Activated naive CD4-positive, alpha-beta T cell treated with Interleukin-2 at 50 U/mL for 16 hours (primary cell): Measurements from ENCODE around the gene ADAM12.

Experiments used
- DNase-seq: peaks from one replicate; pipeline ENCODE4 v3.0.0-alpha.2; 2020

Gene ADAM12

DNA sequence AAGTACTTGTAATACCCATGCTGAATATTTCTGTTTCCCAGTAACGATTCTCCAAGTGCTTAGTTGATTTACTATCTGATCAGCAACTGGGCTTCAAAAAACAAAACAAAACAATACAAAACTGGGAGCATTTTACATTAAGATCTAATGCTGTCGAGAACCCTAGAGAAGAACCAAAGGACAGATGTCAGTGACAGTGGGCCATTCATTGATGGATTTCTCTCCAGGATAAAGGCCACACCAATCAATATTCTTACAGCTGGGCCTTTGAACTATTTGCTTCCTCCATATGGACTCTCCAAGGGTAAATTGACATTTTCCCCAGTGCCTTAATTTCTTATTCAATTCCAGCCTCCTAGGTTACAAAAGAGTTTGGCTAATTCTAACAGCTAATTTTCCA lies 217.5 kb downstream of the ADAM12 start:
- DNase-seq: no peak

DNA sequence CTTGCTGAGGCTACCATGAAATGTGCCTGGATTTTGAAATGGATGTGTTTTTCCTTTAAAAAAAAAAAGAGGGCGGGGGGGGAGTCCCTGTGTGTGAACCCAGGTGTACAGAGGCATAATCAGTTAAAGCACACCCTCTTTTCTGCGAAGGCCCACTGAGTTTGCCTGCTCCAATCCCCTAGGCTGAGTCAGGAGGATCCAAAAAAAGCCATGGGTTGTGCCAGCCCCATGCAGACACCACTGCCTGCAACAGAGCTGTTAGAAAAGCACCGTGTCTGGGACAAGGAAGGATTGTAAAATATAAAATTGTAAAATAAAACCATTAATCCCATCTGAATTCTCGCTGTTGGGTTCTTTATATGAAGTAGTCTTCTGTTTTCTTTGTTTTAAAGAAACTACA lies 217.9 kb downstream of the ADAM12 start:
- DNase-seq: no peak

DNA sequence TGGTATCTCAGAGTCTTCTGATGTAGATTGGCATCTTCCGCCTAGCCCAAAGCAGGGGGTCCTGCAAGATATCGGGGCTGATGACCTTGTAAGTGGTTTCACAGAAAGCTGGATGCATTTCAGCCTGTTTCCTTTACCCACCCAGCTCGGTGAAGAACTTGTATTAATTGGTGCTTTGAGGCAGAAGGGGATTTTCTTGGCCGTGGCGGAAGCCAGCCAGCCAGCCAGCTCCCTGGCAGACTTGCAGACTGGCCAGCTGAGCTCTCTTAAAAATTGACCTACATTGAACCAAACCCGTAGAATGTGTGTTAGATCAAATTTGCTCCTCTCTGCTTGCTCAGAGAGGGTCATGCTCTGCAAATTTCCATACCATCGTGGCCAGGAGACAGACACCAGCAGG lies 218.4 kb downstream of the ADAM12 start:
- no peak for DNase-seq

DNA sequence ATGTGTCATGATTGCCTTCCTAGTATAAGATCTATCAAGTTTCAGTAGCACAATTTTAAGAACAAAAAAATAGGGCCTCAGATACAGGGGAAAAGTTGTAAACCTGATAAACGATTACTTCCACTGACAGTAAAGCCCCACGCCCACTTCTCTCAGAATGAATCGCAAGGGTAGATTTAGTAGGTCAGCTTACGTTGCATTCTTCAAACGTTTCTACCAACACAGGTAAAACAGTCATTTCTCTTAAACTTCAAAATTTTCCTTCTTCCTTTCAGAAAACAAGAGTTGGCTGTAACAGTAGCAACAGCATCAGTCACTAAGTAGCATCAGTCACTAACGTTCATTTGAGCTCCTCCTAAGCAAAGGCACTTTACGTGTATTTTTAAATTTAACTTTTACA lies 221.5 kb downstream of the ADAM12 start:
- DNase-seq: peak; percentile 43

DNA sequence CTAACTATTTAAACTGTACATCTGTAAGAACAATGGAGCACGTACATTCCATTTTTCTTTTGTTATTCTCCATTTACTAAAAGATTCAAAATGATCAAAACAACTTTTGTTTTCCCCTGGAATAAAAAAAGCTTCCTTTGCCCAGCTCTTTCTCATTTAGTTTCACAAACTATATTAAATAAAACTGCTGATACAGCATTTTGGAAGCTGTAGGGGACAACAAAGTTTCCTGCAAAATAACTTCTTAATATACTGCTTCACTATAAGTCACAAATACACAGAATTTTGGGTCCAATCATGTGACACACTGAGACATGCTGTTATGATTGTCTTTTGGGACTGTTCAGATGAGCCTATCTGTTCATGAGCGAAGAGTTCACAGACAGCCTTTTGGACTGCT lies 222.4 kb downstream of the ADAM12 start:
- no peak for DNase-seq

DNA sequence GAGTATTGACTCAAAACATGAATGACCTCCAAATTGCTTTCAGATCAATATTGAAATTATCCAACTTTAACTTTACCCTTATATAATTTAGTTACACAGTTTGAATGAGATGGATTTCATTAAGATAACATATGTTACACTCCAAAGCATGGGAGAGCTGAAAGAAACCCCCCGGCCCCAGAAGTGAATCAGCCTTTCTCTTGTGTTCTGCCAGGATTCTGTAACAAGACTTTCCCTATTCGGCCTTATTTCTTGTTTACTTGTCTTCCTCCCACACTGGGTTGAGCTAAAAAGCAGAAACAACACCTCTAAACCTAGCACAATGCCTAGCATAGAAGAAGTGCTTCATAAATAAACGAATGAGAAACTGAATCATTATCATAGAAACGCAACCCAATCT lies 224.8 kb downstream of the ADAM12 start:
- DNase-seq: no peak

DNA sequence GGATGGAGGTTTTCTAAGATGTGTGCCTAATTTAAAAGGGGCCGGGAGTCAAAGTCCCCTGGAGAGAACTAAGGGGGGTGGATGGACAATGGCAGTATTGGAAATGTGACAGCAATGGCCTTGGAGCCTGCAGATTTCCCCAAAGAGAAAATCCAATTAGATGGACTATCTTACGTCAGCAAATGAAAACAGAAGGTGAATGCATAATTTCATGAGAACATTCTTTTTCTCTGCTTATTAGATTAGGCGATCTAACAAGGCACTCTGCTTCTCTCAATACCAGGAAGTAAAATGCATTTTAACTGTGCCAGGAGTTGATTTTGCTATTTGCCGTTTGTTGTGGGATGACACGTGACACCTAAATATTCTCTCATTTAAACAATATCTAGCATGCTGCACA lies 226.6 kb downstream of the ADAM12 start:
- no peak for DNase-seq

DNA sequence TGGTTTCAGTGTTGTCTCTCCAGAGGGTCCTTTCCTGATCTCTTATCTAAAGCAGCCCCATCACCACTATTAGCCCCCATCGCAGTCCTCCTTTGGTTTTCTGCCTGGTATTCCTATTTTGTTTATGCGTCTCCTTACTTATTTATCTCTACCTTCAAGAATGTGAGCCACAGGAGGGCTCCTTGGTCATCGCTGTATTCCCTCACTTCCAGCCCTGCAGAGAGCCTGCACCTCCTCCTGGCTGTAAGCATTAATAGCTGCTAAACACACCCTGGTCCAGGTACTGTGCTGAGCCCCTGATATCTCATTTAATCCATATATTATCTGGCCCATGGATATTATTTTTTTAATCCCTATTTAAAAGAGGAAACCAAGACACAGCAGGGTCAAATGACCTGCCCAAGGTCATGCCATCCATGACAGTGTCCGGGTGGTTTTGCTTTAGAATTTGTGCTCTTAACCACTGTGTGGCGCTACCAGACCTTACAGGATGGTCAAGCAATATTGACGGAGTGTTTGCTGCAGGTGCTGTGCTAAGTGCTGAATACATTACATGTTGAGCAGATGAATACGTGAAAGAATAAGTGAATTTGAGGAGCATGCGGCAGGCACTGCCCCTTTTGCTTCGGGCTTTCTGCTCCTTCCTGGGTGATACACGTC lies 227.2 kb downstream of the ADAM12 start:
- DNase-seq: no peak

DNA sequence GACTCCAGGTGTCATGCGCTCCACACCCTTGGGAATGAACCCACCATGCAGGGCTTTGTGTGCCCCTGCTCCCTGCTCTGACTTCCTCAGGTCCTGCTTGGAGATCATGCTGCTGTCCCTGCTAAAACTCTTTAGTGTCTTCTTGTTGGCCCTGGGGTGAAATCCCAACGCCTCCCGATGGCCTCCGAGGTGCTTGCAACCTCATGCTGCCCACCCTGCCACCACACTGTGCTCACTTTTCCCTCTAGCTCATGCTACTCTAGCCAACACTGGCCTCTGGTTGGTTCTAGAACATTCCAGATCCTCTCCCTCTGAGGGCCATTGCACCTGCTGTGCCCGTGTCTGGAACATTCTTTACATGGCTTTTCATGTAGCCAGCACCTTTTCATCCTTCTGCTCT lies 227.7 kb downstream of the ADAM12 start:
- DNase-seq: no peak

DNA sequence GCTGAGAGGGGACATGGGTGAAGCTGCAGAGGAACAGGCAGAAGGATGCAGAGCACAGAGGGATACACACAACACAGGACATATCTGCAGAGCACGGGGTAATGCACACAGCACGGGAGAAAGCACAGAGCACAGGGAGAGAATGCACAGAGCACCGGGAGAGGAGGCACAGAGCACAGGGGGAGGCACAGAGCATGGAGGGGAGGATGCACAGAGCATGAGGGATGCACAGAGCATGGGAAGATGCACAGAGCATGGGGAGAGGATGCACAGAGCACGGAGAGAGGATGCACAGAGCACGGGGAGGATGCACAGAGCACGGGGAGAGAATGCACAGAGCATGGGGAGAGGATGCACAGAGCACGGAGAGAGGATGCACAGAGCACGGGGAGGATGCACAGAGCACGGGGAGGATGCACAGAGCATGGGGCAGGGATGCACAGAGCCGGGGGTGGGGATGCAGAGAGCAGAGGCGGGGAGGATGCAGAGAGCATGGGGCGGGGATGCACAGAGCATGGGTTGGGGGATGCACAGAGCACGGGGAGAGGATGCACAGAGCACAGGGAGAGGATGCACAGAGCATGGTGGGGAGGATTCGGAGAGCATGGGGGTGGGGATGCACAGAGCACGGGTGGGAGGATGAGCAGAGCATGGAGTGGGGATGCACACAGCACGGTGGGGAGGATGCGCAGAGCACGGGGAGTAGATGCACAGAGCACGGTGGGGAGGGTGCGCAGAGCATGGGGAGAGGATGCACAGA lies 230.0 kb downstream of the ADAM12 start:
- no peak for DNase-seq

DNA sequence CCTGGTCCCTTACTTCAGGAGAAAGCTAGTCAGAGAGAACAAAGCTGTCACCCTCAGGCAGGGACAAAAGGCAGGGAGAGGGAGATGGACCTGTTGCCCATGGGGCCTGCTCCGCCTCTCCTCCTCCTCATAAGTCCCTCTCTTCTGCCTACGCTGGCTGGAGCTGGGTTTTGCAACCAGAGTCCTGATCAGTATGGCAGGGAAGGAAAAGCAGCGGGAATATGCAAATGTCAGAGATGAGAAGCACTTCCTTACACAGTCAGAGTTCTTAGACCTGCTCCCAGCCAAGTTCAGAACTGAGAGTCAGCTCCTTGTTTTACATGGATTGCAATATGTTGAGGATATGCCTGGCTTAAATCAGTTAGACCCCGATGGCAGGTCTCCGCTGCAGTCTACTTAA lies 231.1 kb downstream of the ADAM12 start:
- no peak for DNase-seq

DNA sequence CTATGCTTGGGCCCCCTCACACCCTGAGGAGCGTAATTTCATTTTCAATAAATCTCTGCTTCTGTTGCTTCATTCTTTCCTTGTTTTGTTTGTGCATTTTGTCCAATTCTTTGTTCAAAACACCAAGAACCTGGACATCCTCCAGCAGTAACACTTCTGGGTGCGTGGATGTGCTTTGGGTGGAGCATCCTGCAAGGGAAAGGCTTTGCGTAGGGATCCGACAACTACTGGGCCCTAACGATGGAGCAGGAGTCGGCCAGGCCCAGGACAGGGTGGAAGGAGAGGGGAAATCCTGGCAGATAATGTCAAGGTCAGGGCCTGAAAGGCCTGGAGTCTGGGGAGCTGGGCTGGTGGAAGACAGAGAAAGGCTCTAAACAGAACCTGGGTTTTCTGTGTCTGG lies 231.8 kb downstream of the ADAM12 start:
- DNase-seq: no peak

DNA sequence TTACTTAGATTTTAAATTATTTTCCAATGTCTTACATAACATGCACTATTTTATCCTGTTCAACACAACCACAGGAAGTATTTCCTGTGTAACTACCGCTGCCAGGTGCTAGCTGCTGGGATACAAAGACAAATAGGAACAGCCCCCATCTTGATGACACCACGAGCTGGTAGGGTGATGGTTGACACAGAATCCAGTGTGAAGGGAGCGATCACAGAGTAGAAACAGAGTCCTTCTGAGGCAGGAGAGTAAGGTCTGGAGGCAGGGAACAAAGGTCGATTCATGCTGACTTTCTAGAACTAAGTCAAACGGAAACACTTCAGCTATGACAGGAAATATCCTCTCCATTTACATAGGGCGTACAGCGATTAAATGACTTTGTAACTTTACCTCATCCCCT lies 232.3 kb downstream of the ADAM12 start:
- no peak for DNase-seq

DNA sequence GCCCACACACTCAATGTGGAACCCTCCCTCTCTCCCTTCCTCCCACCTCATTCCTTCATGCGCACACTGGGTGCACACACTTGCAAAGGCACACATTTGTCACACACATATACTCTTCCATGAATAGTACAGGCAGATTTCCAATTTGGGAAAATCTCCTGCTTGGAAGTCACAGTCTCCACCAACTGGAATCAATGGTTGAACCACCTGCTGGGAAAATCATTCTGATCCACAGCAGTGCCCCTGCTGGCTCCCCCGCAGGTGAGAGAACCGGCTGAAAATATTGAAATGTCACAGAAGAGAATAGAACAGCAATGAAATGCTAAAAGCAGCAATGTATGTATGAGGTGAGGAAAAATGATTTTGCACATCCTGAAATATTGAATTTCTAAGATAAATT lies 232.7 kb downstream of the ADAM12 start:
- no peak for DNase-seq

DNA sequence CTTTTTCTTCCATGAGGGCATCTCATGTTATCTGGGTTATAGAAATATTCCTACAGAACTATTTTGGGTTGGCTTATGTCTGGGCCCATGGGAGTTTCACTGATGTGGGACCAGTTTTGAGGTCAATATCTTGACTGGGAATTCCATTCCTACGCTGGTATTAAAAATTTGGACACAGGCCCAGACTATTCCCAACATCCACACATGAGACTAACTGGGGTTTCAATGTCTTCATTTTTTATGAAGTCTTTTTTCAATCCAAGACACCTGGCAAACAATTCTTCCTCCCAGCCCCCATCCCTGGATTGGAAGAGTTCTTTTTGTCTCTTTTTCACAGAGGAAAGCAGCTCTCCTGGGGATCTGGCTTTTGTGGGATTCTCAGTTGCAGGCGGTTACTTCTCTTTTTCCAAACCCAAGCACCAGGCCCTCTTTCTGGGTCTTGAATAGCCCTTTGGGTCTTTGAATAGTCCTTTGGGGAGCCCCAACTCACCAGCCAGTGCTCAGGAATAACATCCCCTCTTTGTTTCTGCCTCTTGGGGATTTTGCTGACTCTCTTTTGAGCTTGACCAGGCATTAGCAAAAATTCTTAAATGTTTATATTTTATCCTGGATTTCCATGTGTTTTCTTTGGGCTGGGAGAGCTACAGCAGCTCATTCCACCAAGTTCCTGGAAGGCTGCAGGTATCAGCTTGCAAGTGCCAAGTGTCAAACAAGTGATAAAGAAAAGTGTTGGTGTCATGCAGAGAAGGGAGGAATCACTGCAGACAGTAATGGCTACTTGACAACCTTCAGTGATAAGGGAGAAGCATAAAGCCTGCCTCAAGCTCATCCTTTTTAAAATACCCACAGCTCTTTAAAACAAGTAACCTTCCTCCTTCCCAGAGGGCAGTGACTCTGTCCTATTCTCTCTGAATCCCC lies 234.3 kb downstream of the ADAM12 start:
- DNase-seq: no peak

DNA sequence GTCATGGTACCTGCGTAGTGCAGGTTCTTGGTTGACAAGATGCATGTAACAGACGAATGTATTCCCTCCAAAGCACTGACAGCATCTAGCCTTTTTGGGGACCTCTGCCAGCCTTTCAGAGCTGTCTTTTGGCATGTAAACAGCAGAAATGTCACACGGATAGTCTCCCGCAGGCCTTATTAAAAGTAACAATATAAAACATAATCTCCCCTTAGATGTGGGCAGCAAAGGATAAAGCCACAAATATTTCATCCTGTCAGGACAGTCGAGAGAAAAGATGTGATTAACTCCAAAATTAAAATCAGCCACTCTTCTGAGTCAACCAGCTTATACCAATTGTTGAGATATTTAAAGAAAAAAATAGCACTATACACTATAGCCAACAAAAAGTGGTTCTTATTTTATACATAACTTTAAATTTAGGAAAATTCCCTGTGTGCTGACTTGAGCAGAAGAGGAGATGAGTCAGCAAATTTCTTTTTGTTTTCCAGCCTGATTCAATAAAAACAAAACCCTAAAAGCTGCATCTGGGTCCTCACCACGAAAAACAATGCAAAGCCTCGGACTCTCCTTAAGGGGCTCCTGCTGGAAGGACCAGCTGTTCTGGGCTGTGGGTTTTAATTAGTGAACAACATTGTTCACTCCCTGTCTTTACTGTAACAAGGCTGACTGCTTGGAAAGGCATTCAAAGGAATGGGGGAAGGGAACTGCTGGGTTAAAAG lies 240.2 kb downstream of the ADAM12 start:
- DNase-seq: no peak

DNA sequence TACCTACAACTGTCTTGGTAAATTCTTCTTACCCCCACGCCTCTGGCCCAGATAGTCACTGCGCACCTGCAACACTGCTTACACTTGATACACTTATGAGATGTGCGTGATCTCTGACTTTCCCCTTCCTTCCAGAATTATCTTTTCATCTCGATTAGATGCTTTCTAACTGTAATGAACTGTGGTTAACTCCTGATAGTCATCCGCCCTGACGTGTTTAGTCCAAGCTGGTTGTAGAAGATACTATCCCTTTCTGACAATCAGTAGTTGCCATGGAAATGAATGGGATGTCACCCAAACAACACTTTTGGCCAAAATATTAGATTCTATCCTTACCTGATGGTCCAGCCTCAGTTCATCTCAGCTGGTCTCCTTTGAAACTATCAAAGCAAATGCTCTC lies 241.5 kb downstream of the ADAM12 start:
- no peak for DNase-seq

DNA sequence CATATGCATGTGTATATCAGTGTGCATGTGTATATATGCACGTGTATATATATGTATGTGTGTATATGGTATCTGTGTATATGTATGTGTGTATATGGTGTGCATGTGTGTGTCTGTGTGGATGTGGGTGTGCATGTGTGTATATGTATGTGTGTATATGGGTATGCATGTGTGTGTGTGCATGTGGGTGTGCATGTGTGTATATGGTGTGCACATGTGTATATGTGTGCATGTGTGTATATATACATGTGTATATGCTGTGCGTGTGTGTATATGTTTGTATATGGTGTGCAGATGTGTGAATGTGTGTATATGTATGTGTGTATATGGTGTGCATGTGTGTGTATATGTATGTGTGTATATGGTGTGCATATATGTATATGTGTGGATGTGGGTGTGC lies 245.2 kb downstream of the ADAM12 start:
- DNase-seq: no peak

DNA sequence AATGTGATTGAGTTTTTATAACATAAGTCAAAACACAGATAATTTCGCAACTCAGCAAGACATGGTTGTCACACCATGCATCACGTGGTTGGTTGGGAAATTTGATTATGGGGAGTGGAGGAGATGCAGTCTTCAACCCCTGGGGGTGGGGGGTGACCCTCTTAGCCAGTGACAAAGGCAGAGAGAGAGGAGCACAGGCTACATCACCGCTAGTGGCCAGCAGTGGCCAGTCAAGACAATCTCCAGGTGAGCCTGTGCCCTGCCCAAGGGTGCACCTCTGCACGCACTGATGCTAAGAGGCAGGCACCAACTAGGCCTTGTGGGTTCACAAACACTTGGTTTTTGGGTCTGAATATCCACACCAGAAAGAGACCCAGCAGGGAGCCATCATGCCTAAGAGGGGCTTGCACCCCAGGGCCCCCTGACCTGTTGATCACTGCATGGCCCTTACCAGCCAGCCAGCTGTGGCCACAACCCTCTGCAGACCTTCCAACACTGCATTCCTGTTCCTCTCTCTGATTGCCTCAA lies 247.5 kb downstream of the ADAM12 start:
- no peak for DNase-seq

DNA sequence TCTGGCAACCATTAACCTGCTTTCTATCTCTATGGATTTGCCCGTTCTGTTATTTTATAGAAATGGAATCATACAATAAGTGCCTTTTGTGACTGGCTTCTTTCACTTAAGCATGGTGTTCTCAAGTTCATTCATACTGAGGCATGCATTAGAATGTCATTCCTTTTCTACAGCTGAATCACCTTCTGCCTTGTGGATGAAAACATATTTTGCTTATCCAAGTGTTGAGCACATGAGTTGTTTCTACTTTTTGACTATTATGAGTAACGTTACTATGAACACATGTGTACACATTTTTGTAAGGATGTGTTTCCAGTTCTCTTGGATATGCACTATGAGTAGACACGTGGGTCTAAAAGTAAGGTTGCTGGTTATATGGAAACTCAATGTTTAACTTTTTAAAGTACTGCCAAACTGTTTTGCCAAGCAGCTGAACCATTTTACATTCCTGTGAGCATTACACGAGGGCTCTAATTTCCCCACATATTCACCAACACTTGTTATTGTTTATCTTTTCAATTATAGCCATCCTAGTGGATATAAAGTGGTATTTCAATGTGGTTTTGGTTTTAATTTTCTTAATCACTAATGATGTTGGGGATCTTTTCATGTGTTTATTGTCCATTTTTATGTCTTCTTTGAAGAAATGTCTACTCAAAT lies 250.6 kb downstream of the ADAM12 start:
- DNase-seq: no peak

DNA sequence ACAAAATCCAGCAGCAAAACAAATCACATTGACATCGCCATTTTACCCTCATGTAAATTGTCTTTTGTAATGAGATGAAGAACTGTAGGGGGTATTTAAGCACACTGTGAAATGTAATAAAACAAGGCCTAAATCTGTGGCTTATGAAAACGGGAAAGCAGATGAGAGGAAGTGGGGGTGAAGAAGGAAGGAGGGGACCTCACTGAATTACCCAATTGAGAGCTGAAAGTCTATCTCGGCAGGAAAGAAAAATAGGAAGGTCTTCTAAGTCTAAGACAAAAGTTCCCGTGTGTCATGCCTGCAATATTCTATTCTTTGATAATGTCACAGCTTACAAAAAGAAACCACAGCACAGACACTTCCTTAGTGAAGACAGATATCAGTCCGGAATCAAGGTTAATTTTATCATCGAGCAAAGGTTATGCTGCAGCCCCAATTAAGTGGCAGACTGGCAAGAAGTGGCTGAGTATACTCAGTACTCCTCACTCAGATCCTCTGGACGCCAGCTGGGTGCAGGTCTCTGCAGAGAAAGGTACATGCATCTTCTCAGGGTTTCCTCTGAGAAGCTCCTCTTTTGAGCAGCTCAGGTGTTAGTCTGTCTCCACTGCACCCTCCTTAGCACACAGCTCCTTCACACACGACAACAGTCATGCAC lies 252.2 kb downstream of the ADAM12 start:
- no peak for DNase-seq

DNA sequence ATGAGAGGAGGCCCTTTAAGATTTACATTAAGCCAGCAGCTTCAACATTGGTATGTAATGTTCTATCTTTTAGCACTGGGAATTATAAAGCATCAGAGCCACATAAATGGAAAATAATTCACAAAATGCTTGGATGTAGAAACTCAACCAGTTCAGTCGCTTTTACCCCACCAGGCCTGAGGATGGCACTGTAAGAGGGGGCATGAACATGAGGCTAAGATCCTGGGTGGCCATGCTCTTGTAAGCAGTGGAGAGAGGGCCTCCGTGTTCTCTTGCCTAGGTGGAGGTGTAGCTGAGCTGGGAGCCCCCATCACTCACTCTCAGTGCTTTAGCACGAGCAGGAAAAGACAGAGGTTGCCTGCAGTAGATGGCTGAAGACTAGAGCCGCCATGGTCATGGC lies 253.1 kb downstream of the ADAM12 start:
- no peak for DNase-seq
